ENCODE measurements around the gene ITPR2.
A peak's percentile ranks its signal among the peaks of the same experiment; 100 is the strongest.
"Not testable (repeated sequence)": the region's sequence is repeated elsewhere in the genome, so short reads cannot be mapped to it uniquely, and the experiment has no call there.

The ITPR2 gene

GRCh38 chr12:26832822-26833742, at the start of gene ITPR2:
Gene ITPR2 (minus strand): TSS chr12:26833194. CDS start chr12:26832781, 413 bp downstream.
- peak; percentile 96 for FAIRE-seq
- DNase-seq (ENCODE audit: insufficient read length, low spot score) = peak; percentile 98

GRCh38 chr12:26880625-26881024, 47.6 kb upstream of the ITPR2 start:
- no peak for DNase-seq (ENCODE audit: insufficient read length, low spot score)
- FAIRE-seq = no peak

GRCh38 chr12:26878661-26879119, 45.7 kb upstream of the ITPR2 start:
- no peak for FAIRE-seq
- DNase-seq (ENCODE audit: insufficient read length, low spot score) = no peak

GRCh38 chr12:26874501-26875296, 41.7 kb upstream of the ITPR2 start:
- no peak for FAIRE-seq
- no peak for DNase-seq (ENCODE audit: insufficient read length, low spot score)

GRCh38 chr12:26872625-26873024, 39.6 kb upstream of the ITPR2 start:
- FAIRE-seq (no peak), DNase-seq (ENCODE audit: insufficient read length, low spot score) (no peak)

- DNase-seq (ENCODE audit: insufficient read length, low spot score) = no peak
- FAIRE-seq = no peak
Measured at GRCh38 chr12:26871985-26872384, 39.0 kb upstream of the ITPR2 start.

GRCh38 chr12:26870491-26871419, 37.8 kb upstream of the ITPR2 start:
- DNase-seq (ENCODE audit: insufficient read length, low spot score) (no peak), FAIRE-seq (no peak)

GRCh38 chr12:26869908-26870459, 37.0 kb upstream of the ITPR2 start:
- peak; percentile 44 for FAIRE-seq
- no peak for DNase-seq (ENCODE audit: insufficient read length, low spot score)

GRCh38 chr12:26869104-26869494, 36.1 kb upstream of the ITPR2 start:
- no peak for DNase-seq (ENCODE audit: insufficient read length, low spot score)
- no peak for FAIRE-seq

GRCh38 chr12:26868447-26869103, 35.6 kb upstream of the ITPR2 start:
- DNase-seq (ENCODE audit: insufficient read length, low spot score) (no peak), FAIRE-seq (no peak)

- FAIRE-seq (no peak), DNase-seq (ENCODE audit: insufficient read length, low spot score) (no peak)
Measured at GRCh38 chr12:26867080-26867479, 34.1 kb upstream of the ITPR2 start.

GRCh38 chr12:26863515-26863914, 30.5 kb upstream of the ITPR2 start:
- no peak for FAIRE-seq
- DNase-seq (ENCODE audit: insufficient read length, low spot score) = no peak

- FAIRE-seq = not testable (repeated sequence)
Measured at GRCh38 chr12:26862787-26863186, 29.8 kb upstream of the ITPR2 start.

GRCh38 chr12:26861690-26862089, 28.7 kb upstream of the ITPR2 start:
- FAIRE-seq (no peak), DNase-seq (ENCODE audit: insufficient read length, low spot score) (no peak)

More at GRCh38 chr12:26862787-26863186, 29.8 kb upstream of the ITPR2 start:
- DNase-seq (ENCODE audit: insufficient read length, low spot score) = not testable (repeated sequence)

- FAIRE-seq (no peak), DNase-seq (ENCODE audit: insufficient read length, low spot score) (no peak)
Measured at GRCh38 chr12:26857465-26858176, 24.6 kb upstream of the ITPR2 start.

GRCh38 chr12:26855337-26855736, 22.3 kb upstream of the ITPR2 start:
- DNase-seq (ENCODE audit: insufficient read length, low spot score) = no peak
- FAIRE-seq = peak; percentile 44

- FAIRE-seq = no peak
- no peak for DNase-seq (ENCODE audit: insufficient read length, low spot score)
Measured at GRCh38 chr12:26854031-26854390, 21.0 kb upstream of the ITPR2 start.

- peak; percentile 66 for DNase-seq (ENCODE audit: insufficient read length, low spot score)
- FAIRE-seq = peak; percentile 86
Measured at GRCh38 chr12:26853303-26854030, 20.5 kb upstream of the ITPR2 start.
